Nephron progenitor cell (in vitro differentiated cells): ENCODE measurements around the gene ST6GAL1.

Experiments
- DNase-seq: peaks from one replicate; pipeline ENCODE4 v3.0.0; 2021
- H3K27ac Mint-ChIP-seq: 2 replicates; pipeline ENCODE4 v1.8.0; 2021; ENCODE audit warnings: mild to moderate bottlenecking, moderate library complexity, mixed read lengths
- H3K27me3 Mint-ChIP-seq: 2 replicates; pipeline ENCODE4 v1.8.0; 2021; ENCODE audit warnings: mild to moderate bottlenecking, low read depth, mixed read lengths; ENCODE audit not compliant: poor library complexity
- H3K36me3 Mint-ChIP-seq: 2 replicates; pipeline ENCODE4 v1.8.0; 2021; ENCODE audit warnings: low read depth, mixed read lengths
- H3K4me1 Mint-ChIP-seq: 2 replicates; pipeline ENCODE4 v1.8.0; 2021; ENCODE audit warnings: mixed read lengths
- H3K4me3 Mint-ChIP-seq: 2 replicates; pipeline ENCODE4 v1.8.0; 2021; ENCODE audit warnings: mild to moderate bottlenecking, moderate library complexity, mixed read lengths
- H3K9me3 Mint-ChIP-seq: 2 replicates; pipeline ENCODE4 v1.8.0; 2021; ENCODE audit warnings: mild to moderate bottlenecking, moderate library complexity, mixed read lengths
- TF ChIP-seq, protein P1 (sequence below): fragments of 200-600 bp; sonication (generic); IDR thresholded peaks from 2 replicates; pipeline ENCODE4 v1.5.0; 2021; ENCODE audit warnings: antibody characterized with exemption

ST6GAL1 gene

DNA sequence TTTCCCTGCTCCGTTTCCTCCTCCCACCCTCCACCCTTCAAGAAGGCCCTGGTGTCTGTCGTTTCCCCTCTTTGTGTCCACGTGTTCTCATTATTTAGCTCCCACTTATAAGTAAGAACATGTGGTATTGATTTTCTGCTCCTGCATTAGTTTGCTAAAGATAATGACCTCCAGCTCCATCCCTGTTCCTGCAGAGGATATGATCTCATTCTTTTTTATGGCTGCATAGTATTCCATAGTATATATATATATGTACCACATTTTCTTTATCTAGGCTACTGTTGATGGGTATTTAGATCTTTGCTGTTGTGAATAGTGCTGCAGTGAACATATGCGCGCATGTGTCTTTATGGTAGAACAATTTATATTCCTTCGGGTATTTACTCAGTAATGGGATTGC, 4.8 kb downstream of the ST6GAL1 start:
- Mint-ChIP-seq H3K27ac (no peak overlapping the region), H3K9me3 (peaks cover 8% of the 10 kb centered on the region), H3K36me3 (peaks cover 49% of the 10 kb centered on the region), H3K4me1 (peaks cover 30% of the 10 kb centered on the region), H3K27me3 (peaks cover under 1% of the 10 kb centered on the region), H3K4me3 (no peak overlapping the region)
- TF ChIP-seq, protein P1, sequence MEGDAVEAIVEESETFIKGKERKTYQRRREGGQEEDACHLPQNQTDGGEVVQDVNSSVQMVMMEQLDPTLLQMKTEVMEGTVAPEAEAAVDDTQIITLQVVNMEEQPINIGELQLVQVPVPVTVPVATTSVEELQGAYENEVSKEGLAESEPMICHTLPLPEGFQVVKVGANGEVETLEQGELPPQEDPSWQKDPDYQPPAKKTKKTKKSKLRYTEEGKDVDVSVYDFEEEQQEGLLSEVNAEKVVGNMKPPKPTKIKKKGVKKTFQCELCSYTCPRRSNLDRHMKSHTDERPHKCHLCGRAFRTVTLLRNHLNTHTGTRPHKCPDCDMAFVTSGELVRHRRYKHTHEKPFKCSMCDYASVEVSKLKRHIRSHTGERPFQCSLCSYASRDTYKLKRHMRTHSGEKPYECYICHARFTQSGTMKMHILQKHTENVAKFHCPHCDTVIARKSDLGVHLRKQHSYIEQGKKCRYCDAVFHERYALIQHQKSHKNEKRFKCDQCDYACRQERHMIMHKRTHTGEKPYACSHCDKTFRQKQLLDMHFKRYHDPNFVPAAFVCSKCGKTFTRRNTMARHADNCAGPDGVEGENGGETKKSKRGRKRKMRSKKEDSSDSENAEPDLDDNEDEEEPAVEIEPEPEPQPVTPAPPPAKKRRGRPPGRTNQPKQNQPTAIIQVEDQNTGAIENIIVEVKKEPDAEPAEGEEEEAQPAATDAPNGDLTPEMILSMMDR: no peak
- DNase-seq: no peak

GRCh38 chr3:186937017-186937875, 6.9 kb downstream of the ST6GAL1 start:
- Mint-ChIP-seq H3K27me3 (no peaks in the 10 kb centered on the region), H3K4me1 (peaks cover 41% of the 10 kb centered on the region), H3K4me3 (no peak overlapping the region), H3K36me3 (peaks cover 60% of the 10 kb centered on the region), H3K27ac (no peak overlapping the region), H3K9me3 (peaks cover 8% of the 10 kb centered on the region)
- TF ChIP-seq, protein P1: no peak
- no peak for DNase-seq

DNA sequence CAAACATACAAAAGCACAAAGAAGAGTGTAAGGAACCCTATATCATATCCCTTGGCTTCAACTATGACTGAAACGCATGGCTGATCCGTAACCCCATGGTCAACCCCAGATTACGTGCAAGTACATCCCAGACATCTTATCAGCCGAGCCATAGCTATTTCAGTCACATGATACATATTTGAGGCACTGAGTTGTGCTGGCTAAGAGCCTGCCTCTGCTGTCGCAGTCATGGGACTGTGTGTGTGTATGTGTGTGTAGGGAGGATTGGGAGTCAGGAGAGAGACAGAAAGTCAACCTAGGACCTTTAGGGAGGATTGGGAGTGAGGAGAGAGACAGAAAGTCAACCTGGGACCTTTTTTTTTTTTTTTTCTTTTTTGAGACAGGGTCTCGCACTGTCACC, 8.4 kb downstream of the ST6GAL1 start:
- H3K27ac Mint-ChIP-seq: peak overlapping the region; percentile 5
- TF ChIP-seq, protein P1: no peak
- H3K36me3 Mint-ChIP-seq: peaks cover 65% of the 10 kb centered on the region
- peaks cover 28% of the 10 kb centered on the region for H3K4me1 Mint-ChIP-seq
- no peaks in the 10 kb centered on the region for H3K27me3 Mint-ChIP-seq
- H3K4me3 Mint-ChIP-seq: no peak overlapping the region
- DNase-seq: no peak
- peaks cover 8% of the 10 kb centered on the region for H3K9me3 Mint-ChIP-seq

- DNase-seq: no peak
- TF ChIP-seq, protein P1: no peak
- Mint-ChIP-seq H3K4me1 (peaks cover 28% of the 10 kb centered on the region), H3K36me3 (peaks cover 65% of the 10 kb centered on the region), H3K9me3 (peaks cover 5% of the 10 kb centered on the region), H3K27me3 (no peaks in the 10 kb centered on the region), H3K27ac (no peak overlapping the region), H3K4me3 (no peak overlapping the region)
These were observed 9.2 kb downstream of the ST6GAL1 start for GRCh38 chr3:186939536-186939935.

- Mint-ChIP-seq H3K9me3 (no peaks in the 10 kb centered on the region), H3K27ac (peak overlapping the region; percentile 77), H3K4me1 (peaks cover 34% of the 10 kb centered on the region), H3K36me3 (peaks cover 65% of the 10 kb centered on the region), H3K4me3 (no peak overlapping the region), H3K27me3 (no peaks in the 10 kb centered on the region)
- TF ChIP-seq, protein P1: no peak
- no peak for DNase-seq
These were observed 10.6 kb downstream of the ST6GAL1 start for GRCh38 chr3:186940967-186941366.

DNA sequence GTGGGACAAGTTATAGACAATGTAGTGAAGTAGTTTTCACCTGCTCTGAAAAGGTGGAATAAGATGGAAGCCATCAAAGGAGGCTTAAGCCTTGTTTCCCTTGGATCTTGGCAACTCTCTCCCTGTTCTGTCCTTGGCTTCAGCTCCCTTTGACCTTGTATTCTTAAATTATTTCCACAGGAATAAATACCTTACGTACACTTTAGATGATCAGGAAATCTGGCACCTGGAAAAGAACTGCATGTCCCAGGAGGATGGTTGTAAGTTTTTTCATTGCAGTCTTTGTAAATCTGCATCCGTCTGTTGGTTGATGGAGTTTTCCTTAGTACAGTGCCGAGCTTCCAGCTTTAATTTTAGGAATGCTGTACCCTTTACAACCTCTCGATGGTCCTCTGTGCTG, 11.8 kb downstream of the ST6GAL1 start:
- H3K36me3 Mint-ChIP-seq: peaks cover 66% of the 10 kb centered on the region
- H3K4me3 Mint-ChIP-seq: no peak overlapping the region
- DNase-seq: no peak
- H3K27me3 Mint-ChIP-seq: no peaks in the 10 kb centered on the region
- TF ChIP-seq, protein P1: no peak
- no peak overlapping the region for H3K27ac Mint-ChIP-seq
- no peaks in the 10 kb centered on the region for H3K9me3 Mint-ChIP-seq
- peaks cover 44% of the 10 kb centered on the region for H3K4me1 Mint-ChIP-seq
